ENCODE results near the gene TEX9.

GRCh38 chr15:56383010-56383409 lies 17.8 kb downstream of the TEX9 start:
- TF ChIP-seq CTCF (IDR thresholded peaks at IDR 0.05) (no peak), POLR2A (IDR thresholded peaks at IDR 0.05) (no peak)
